ENCODE results near the gene WDR27.
"Not testable (repeated sequence)": the region's sequence is repeated elsewhere in the genome, so short reads cannot be mapped to it uniquely, and the experiment has no call there.

Gene WDR27

DNA sequence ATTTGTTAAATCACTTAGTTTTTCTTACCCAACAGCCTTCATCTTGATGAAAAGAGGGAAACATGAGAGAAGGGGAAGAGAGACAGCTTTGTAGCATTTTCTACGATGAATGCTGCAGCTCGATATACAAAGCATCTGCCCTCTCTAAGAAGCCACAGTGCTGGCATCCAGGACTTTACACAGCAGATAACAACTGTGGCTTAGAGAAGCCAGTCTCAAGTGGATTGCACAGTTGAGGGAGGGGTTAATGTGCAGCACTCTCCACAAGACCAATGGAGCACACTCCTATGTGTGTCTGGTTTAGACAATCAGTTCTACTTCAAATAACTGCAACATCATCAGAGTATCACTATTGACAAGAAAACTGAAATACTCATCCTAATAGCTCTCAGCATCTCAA, 5.9 kb upstream of the WDR27 start:
- no peak for DNase-seq

DNA sequence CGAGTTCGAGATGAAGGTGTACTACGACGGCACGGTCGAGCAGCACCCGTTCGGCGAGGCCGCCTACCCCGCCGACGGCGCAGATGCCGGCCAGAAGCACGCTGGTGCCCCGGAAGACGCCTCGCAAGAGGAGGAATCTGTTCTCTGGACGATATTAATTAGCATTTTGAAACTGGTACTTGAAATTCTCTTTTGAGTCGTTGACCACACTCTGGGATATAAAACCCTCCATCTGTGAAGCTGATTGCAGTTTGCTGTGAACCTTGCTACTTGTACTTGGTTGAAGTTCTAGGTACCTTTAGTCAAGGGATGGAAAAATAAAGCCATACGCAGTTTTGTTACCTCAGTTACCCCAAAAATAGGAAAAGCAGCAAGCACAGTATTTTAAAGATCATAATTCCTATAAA, 1.0 kb upstream of the WDR27 start:
- DNase-seq, result no peak

DNA sequence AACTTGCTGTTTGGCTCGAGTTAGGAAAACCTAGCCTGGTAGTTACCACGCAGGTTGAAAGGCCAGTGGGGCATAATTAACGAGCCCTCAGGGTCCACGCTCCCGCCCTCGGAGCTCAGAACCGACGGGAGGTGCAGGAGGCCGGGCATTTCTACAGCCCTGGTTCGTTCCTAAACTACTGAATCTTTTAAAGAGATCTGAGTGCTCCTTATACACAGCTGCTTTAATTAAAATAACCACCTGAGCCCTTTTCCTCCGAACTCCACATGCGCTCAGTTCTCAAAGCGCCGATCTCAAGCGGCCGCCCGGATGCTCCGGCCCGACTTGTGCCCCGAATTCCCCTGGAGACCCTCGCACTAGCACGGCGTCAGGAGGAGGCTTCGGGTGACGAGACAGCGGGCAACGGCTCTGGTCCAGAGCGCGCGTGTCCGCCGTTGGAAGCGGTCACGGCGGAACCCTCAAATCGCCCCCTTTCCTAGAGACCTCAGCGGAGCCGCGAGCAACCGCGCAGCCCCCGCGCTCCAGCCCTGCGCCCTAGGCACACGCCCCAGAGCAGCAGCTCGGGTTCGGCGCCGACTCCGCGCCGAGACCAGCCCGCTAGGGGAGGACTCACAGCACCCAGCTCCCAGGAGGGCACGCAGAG, 397 bp downstream of the WDR27 start:
- DNase-seq, result no peak

DNA sequence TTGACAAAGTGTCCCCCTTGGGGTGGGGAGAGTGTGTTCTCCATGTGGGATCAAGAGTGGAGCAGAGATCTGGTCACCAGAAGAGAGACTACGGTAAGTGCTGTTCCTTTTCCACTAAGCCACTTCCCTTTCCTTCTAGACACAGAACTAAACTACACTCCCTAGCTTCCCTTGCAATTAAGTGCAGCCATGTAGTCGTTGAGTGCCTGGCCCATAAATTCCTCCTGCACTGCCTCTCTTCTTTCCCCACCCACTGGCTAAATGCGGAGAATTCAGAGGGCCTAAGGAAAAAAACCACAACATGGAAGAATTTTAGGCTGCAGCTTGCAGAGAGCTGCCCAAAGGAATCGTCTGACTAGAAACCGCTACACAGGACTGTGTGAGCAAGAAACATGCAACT, 1.5 kb downstream of the WDR27 start:
- DNase-seq, result no peak

DNA sequence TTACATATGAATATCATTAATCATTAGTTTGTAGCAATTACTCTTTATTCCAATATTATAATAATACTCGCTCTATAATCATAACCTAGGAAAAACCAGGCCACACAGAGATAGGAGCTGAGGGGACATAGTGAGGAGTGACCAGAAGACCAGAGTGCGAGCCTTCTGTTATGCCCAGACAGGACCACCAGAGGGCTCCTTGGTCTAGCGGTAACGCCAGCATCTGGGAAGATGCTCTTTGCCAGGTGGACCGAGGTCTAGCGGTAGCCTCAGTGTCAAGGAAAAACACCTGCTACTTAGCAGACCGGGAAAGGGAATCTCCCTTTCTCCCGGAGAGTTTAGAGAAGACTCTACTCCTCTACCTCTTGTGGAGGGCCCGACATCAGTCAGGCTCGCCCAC, 4.7 kb downstream of the WDR27 start:
- not testable (repeated sequence) for DNase-seq

DNA sequence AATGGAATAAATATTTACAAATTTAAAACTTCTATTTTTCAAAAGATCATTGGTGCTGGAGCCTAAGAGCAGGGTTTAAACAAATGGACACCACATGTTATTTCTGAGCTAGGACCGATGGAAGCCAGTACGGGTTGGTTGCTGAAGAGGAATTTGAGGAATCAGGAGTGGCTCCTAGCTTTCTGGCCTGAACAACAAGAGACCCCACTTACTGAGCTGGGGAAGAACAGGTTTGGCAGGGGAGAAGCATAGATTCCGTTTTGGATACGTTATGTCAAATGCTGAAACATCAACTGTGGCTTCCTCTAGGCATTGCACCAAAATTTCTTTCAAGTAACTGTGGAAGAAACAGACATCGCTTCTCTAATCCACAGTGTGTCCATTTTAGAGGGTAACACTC, 6.7 kb downstream of the WDR27 start:
- DNase-seq, result no peak

DNA sequence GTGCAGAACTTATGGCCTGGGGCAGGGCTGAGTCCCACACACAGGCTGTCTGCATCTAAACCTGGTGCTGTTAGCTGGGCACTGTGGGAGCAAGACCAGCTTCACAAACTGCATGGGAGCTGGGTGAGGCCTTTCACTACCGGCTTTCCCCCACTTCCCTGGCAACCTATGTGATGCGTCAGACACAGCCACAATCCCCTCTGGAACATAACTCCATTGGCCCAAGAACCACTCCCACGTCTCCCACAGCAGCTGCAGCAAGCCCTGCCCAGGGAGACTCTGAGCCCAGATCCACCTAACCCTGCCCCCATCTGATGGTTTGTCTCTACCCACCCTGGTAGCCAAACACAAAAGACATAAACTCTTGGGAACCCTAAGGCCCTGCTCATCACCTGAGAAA, 9.3 kb downstream of the WDR27 start:
- no peak for DNase-seq

DNA sequence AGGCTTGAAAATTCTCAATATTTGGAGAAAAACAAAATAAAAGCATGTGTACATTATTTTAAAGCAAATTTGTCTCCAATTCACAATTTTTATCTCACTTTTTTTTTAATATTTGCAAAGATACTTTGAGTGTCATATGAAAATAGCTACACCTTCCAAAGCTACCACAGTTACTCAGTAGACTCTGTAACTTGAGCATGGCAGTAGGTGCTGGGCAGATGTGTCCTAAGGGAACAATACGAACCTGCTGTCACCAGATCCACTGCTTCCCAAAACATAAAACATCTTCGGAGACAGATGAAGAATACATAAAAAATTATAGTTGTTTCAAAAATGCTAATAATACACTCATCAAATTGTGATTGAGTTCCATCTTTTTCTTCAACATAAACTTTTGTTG, 10.6 kb downstream of the WDR27 start:
- no peak for DNase-seq

DNA sequence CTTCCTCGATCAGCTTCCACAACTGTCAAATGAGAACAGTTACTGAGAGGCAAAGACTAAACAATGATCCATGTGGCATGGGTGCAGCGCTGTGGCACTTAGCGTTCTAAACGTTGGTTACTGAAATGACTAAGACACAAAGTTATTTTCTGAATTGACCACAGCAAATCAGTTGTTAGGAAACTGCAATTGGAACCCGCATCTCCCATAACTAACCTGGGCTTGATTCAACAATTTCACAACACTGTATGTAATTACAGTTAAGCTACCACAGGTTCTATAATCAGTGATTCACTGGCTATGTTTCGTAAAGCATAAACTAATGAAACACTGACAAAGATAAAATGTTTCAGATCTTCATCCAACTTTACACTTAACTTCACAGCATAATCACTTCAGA, 12.5 kb downstream of the WDR27 start:
- no peak for DNase-seq

DNA sequence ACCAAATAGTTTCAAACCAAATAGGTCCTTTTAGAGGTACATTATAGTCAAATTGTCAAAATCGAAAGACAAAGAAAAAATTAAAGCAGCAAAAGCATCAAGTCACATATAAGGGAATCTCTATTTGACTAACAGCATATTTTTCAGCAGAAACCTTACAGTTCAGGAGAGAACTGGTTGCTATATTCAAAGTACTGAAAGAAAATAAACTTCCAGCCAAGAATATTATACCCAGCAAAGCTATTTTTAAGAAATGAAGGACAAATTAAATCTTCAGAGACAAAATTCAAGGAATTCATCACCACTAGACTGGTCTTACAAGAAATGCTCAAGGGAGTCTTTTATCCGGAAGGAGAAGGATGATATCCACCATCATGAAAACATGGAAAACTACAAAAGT, 16.0 kb downstream of the WDR27 start:
- DNase-seq, result no peak

DNA sequence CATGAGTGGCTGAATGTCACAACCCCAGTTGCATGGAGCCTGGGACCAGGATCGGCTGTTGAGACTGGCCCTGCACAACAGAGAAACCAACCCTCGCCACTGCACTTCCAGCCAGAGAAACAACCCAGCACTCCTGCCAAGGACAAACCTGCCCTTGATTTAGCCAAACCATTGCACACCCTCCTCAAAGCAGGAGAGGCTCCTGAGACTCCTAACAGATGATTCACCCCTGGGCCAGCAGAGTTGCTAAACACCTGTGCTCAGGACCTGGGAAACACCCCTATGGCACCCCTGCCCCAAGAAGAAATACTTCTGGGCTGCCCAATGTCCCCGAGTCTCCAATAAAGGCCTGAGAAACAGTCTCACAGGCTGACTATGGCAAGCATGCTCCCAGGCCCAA, 17.8 kb downstream of the WDR27 start:
- DNase-seq, result no peak

DNA sequence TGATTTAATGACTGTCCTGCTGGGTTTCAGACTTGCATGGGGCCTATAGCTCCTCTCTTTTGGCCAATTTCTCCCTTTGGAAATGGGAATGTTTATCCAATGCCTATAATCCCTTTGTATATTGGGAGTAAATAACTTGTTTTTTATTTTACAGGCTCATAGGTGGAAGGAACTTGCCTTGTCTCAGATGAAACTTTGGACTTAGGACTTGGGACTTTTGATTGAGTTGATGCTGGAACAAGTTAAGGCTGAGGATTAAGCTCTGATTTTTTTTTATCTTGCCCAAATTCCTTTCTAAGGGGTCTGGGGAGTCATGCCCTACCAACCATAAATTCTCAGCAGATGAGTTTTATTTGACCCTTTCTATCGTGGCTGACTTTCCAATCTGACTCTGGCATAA, 23.5 kb downstream of the WDR27 start:
- no peak for DNase-seq

DNA sequence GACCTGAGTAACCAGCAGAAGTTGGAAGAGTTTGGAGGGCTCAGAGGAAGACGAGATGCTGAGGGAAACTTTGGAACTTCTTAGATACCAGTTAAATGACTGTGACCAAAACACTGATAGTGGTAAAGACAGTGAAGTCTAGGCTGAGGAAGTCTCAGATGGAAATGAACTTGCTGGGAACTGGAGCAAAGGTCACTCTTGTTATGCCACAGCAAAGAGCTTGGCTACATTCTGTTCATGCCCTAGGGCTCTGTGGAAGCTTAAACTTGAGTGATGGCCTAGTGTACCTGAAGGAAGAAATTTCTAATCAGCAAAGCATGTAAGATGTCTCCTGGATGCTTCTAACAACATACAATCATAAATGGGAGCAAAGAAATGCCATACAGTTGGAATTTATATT, 24.7 kb downstream of the WDR27 start:
- no peak for DNase-seq

DNA sequence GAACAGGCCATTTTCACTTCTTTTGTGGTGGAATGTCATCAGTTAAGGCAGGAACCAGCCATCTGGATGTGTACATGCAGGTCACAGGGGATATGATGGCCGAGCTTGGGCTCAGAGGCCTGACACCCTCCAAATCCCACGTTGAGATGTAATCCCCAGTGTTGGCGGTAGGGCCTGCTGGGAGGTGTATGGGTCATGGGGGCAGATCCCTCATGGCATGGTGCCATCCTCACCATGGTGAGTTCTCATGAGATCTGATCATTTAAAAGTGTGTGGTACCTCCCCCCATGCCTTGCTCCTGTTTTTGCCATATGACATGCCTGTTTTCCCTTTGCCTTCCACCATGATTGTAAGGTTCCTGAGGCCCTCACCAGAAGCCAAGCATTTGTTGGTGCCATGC, 26.8 kb downstream of the WDR27 start:
- no peak for DNase-seq

DNA sequence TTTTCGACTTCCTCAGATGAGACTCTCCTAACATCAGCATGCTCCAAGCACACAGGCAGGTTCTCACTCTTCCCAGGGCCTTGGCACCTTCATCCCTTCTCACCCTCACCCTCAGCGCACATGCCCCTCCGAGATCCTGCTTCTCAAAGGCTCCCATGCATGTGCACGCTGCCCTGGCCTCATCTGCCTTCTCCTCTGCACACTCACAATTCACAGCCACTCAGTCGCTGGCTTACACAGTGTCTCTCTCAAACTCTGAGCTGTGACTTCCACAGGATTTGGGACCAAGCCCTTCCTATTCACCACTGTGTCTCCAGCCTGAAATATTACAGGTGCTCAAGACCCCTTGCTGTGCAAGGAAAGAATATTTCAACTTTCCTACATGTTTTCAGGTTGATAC, 30.3 kb downstream of the WDR27 start:
- no peak for DNase-seq

DNA sequence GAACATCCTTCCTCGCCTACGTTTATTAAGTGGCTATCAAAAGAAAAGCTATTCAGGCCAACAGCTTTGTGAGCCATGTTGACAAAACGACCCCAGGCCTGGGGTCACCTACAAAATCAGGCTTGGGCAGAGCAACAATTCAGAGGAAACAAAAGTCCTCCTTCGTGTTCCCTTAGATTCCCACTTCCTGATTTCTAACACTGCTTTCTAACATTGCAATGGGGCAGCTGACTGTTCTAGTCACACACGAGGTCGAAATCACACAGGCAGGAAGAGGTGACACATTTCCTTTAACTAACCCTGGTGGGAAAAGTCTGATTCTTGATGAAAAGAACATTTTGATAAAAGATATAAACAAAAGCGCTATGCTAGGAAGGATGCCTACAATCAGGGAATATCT, 31.9 kb downstream of the WDR27 start:
- no peak for DNase-seq

DNA sequence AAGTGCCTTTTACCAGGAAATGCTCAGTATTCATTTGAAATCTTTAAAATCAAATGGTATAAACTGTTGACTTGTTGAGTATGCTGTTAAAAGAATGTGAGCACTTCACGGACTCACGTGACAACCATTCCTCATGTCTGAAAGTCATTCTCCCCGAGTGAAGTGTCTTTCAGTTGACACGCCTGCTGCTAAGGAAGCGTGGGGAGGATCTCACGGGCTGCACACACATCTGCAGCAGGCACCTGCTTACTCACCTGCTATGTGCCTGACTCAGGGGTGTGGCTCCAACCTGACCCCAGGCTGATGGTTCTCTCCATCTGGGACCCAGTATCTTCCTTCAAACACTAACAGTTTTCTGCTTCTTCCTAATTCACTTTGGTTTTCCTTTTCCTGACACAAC, 32.7 kb downstream of the WDR27 start:
- no peak for DNase-seq

DNA sequence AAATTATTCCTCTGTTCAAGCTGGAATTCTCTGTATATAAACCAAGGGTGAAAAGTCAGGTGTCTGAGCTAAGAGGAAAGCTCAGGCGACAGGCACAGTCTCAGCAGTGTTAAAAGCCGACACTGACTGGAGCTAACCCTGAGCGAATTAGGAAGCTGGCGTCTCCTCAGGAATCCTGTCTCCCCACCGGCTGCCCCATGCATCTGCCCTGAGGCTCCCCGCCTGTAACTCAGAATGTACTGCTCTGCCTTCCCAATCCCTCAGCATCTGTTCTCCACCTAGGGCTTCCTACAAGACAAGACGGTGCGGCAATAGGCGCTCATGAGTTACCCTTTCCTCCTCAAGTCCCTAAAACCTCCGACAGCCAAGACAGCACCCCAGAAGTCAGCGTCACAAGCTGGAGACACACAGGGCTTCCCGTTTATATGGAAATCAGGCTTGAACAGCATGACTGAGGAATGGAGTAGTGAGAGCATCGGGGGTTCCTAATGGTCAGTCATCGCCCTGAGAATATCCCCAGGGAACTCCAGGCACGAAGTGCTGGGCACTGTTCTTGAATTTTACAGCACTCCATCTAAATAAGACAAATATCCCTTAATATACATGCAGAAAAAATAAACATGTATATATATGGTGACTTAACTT, 33.5 kb downstream of the WDR27 start:
- no peak for DNase-seq

DNA sequence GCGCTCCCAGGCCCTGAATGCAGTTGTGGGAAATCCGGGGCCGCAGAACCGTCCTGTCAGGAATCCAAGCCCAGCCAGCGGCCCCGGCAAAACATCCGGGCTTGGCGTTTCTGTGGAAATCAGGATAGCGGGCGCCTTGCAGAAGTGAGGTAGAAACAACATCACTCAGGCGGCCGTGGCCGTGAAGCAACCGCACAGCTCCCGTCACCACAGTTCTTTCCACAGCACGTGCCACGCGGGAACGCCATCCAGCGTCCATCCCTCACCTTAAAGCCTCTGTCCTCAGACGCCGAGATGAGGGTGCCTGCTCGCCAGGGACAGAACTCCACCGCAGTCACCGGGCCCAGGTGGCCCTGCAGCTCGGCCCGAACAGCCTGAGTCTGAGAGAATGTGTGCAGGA, 34.1 kb downstream of the WDR27 start:
- DNase-seq, result no peak

DNA sequence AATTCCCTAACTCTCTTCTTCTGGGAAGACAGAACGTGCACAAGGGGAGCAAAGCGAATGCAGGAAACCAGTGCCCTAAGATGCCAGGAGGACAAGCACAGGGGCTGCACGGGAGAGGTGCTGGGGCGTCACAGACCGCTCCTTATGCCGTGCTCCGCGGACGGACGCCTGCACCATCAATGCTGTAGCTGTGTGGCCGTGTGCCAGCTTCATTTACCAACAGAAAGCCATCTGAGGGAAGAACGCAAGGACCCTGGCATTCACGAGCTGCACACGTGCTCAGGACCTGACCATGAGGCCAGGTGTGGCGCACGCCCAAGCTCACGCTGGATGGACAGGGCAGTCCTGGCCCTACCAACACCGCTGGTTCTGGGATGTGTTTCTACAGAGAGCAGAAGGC, 35.4 kb downstream of the WDR27 start:
- DNase-seq, result no peak

DNA sequence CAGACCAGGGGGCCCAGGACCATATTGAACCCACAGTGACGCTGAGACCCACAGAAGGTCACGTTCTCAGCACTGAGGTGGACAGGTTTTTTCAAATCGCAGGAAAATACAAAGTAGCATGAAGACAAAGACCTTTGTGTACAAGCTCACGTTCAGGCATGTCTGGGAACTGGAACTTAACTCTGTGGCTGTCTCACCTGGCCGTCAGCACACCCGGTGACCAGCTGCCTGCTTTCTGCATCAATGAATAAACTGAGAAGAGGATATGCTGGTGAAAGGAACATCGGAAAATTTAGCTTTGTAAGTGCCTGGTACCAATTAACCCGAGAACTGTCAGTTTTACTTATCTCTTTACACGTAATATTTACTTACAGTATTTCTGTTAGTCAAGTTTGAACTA, 36.5 kb downstream of the WDR27 start:
- peak; percentile 6 for DNase-seq

DNA sequence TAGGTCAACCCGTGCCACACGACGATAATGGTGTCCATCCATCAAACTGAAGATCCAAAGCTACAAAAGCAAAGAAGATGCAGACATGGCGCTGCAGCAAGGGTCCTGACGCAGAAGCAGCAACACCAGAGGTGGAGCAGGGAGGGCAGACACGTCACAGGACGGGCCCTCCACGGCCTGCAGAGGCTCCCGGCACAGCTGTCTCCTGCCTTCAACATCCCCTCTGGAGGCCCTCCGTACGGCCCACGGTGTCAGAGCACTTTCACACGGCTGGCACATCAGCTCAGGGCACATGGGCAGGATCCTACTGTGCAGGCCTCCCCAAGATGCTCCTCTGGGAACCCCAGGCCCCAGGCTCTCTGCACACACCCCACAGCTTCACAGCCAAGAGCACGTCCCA, 37.6 kb downstream of the WDR27 start:
- no peak for DNase-seq

DNA sequence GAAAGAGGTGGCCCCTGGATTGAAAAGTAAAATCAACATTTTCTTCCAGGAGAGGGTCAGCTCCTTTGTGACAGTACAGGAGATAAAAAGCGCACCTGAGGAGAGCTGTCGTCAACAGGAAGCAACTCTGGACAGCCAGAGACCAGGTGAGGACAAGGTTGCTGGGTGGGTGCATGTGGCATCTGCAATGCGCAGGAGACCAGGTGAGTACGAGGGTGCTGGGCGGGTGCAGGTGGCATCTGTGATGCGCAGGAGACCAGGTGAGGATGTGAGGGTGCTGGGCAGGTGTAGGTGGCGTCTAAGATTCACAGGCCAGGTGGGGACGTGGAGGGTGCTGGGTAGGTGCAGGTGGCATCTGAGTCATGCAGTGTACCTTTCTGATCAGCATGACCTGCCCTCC, 38.4 kb downstream of the WDR27 start:
- DNase-seq, result no peak

DNA sequence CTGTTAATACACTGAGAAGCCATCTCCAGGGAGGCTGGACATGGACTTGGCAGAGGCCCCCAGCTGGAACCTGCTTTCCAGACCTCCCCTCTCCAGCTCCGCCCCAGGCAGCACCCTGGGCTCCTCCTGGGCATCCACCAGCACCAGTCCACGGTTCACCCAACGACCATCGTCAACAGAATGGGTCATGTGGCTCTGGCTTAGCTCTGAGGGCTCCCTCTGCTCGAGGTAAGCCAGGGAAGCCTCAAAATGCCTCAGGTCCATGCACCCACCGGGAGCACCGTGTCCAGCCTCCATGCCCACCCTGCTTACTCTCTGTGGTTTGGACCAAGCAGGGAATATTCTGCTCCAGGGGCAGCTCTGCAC, 40.5 kb downstream of the WDR27 start:
- DNase-seq, result no peak

DNA sequence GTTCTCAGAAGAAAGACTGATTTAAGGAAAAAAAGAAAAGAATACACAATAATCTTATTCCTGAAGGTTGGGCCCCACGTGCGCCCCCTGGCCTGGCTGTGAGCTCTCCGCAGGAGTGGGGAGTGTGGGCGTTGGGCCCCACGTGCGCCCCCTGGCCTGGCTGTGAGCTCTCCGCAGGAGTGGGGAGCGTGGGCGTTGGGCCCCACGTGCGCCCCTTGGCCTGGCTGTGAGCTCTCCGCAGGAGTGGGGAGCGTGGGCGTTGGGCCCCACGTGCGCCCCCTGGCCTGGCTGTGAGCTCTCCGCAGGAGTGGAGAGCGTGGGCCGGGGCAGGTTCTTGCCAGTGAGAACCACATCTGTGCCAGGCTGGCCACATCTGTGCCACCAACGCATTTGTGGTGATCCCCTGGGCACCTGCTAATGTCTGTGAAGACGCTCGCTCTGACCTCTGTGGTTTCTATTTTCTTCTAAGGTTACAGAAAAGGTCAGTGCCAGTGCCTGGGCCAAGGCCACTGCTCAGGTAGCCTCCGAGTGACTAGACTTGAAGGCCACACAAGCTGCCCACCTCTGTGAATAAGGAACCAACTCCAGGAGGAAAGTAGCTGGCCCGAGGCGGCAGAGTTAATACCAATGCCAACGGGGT, 41.0 kb downstream of the WDR27 start:
- DNase-seq, result no peak

All from NCI-H2171 (cell line).